ENCODE measurements around the gene CCNB1IP1. TPM values are rescaled to one million over a fixed set of nuclear protein-coding genes. Genes with fewer than 3 reads are reported as not detected.
A peak's percentile ranks its signal among the peaks of the same experiment; 100 is the strongest.
"Not testable (repeated sequence)": the region's sequence is repeated elsewhere in the genome, so short reads cannot be mapped to it uniquely, and the experiment has no call there.

Gene CCNB1IP1
- total RNA-seq, 4 donors from 2014 or later = 33.4 to 64.8 (median 39.5) TPM

- ATAC-seq = no peak
- H3K36me3 ChIP-seq = peaks cover 0 to 66% of the 10 kb centered on the region in 2 donors
- H3K27ac ChIP-seq = no peak overlapping the region
- 77% methylated on average over 1 of the region's 1 CpG; no CpG with 5 or more reads in 1 of the 2 donors for WGBS, 2 donors (ENCODE audit: low coverage in 1 of 2)
- peaks cover 0 to 11% (median 5%) of the 10 kb centered on the region in 3 donors for H3K4me1 ChIP-seq
- H3K4me3 ChIP-seq = no peak overlapping the region
- H3K27me3 ChIP-seq = no peaks in the 10 kb centered on the region
- no peak for TF ChIP-seq POLR2AphosphoS5 (IDR thresholded peaks at IDR 0.05)
- TF ChIP-seq EP300 (IDR thresholded peaks at IDR 0.05) = no peak
- TF ChIP-seq CTCF (IDR thresholded peaks at IDR 0.05) = no peak
- TF ChIP-seq POLR2A (IDR thresholded peaks at IDR 0.05) = no peak
- H3K9me3 ChIP-seq = no peaks in the 10 kb centered on the region
Measured at GRCh38 chr14:20346713-20347112, 13.6 kb upstream of the CCNB1IP1 start.

GRCh38 chr14:20345366-20345765 is 12.3 kb upstream of the CCNB1IP1 start:
- no peak for ATAC-seq
- H3K27me3 ChIP-seq = no peaks in the 10 kb centered on the region
- H3K9me3 ChIP-seq = no peaks in the 10 kb centered on the region
- no peak for TF ChIP-seq CTCF (IDR thresholded peaks at IDR 0.05)
- no peak for TF ChIP-seq EP300 (IDR thresholded peaks at IDR 0.05)
- TF ChIP-seq POLR2A (IDR thresholded peaks at IDR 0.05) = no peak
- TF ChIP-seq POLR2AphosphoS5 (IDR thresholded peaks at IDR 0.05) = no peak
- no peak overlapping the region for H3K27ac ChIP-seq
- WGBS, 2 donors (ENCODE audit: low coverage in 1 of 2) = 100% methylated on average over 1 of the region's 1 CpG; no CpG with 5 or more reads in 1 of the 2 donors
- peaks cover 0 to 11% (median 5%) of the 10 kb centered on the region in 3 donors for H3K4me1 ChIP-seq
- peaks cover 0 to 53% of the 10 kb centered on the region in 2 donors for H3K36me3 ChIP-seq
- H3K4me3 ChIP-seq = no peak overlapping the region

- H3K4me1 ChIP-seq = peaks cover 0 to 11% (median 5%) of the 10 kb centered on the region in 3 donors
- TF ChIP-seq CTCF (IDR thresholded peaks at IDR 0.05) = peak in 1 of 4 experiments; percentile 5
- no peak for TF ChIP-seq POLR2A (IDR thresholded peaks at IDR 0.05)
- 0 to 7% methylated on average over 3 of the region's 3 CpGs for WGBS, 2 donors (ENCODE audit: low coverage in 1 of 2)
- no peaks in the 10 kb centered on the region for H3K27me3 ChIP-seq
- H3K9me3 ChIP-seq = no peaks in the 10 kb centered on the region
- peaks cover 0 to 38% of the 10 kb centered on the region in 2 donors for H3K36me3 ChIP-seq
- ATAC-seq = no peak
- peak overlapping the region; percentile 75 to 98 (median 92) for H3K27ac ChIP-seq
- H3K4me3 ChIP-seq = peak overlapping the region; percentile 62 to 69
Measured at GRCh38 chr14:20343862-20344220, 10.8 kb upstream of the CCNB1IP1 start.

GRCh38 chr14:20343092-20343861 is 10.2 kb upstream of the CCNB1IP1 start, which contains the start of gene PARP2:
TSS of gene PARP2 (plus strand) at chr14:20343635. CDS start at chr14:20343642, 7 bp downstream.
- 0% methylated on average over 6 to 28 of the region's 50 CpGs for WGBS, 2 donors (ENCODE audit: low coverage in 1 of 2)
- Histone ChIP-seq H3K4me3 (peak within 1 kb of the TSS; percentile 62 to 79), H3K27me3 (no peaks in the 10 kb centered on the region), H3K4me1 (peaks cover 0 to 11% (median 5%) of the 10 kb centered on the region in 3 donors), H3K27ac (peak within 1 kb of the TSS; percentile 89 to 98 (median 96)), H3K9me3 (no peaks in the 10 kb centered on the region), H3K36me3 (peaks cover 0 to 32% of the 10 kb centered on the region in 2 donors)
- peak; percentile 97 for ATAC-seq
- TF ChIP-seq EP300 (IDR thresholded peaks at IDR 0.05) (no peak), CTCF (IDR thresholded peaks at IDR 0.05) (peak in 2 of 4 experiments; percentile 22 to 42), POLR2AphosphoS5 (IDR thresholded peaks at IDR 0.05) (peak; percentile 98), POLR2A (IDR thresholded peaks at IDR 0.05) (peak; percentile 84 to 96)

GRCh38 chr14:20341646-20342045 is 8.6 kb upstream of the CCNB1IP1 start:
- TF ChIP-seq POLR2A (IDR thresholded peaks at IDR 0.05) = no peak
- no peak for TF ChIP-seq POLR2AphosphoS5 (IDR thresholded peaks at IDR 0.05)
- no peak for TF ChIP-seq CTCF (IDR thresholded peaks at IDR 0.05)
- TF ChIP-seq EP300 (IDR thresholded peaks at IDR 0.05) = no peak
- Histone ChIP-seq H3K9me3 (no peaks in the 10 kb centered on the region), H3K4me1 (peaks cover 0 to 11% (median 5%) of the 10 kb centered on the region in 3 donors), H3K36me3 (peaks cover 0 to 19% of the 10 kb centered on the region in 2 donors), H3K4me3 (peak overlapping the region in 1 of 2 donors; percentile 62), H3K27me3 (no peaks in the 10 kb centered on the region), H3K27ac (peak overlapping the region in 3 of 4 donors; percentile 89 to 97 (median 96))
- 58 to 65% methylated on average over 2 of the region's 2 CpGs for WGBS, 2 donors (ENCODE audit: low coverage in 1 of 2)
- ATAC-seq = no peak

GRCh38 chr14:20341032-20341431 is 8.0 kb upstream of the CCNB1IP1 start:
- peaks cover 0 to 13% of the 10 kb centered on the region in 2 donors for H3K36me3 ChIP-seq
- H3K27ac ChIP-seq, H3K27me3 ChIP-seq, H3K9me3 ChIP-seq, ATAC-seq, H3K4me3 ChIP-seq: not testable (repeated sequence)
- WGBS, 2 donors (ENCODE audit: low coverage in 1 of 2) = 94 to 100% methylated on average over 2 of the region's 4 CpGs
- peaks cover 0 to 11% (median 5%) of the 10 kb centered on the region in 3 donors for H3K4me1 ChIP-seq

All from gastroesophageal sphincter (tissue), 4 donors.